IMR-90 (cell line): Measurements from ENCODE around the gene PTPN21. TPM values are rescaled to one million over a fixed set of nuclear protein-coding genes. Genes with fewer than 3 reads are reported as not detected.

Source experiments
- ATAC-seq: fragments of 200-7000 bp; cut with Tn5 transposase; 2 replicates; pipeline ENCODE4 v1.9.1; 2020; ENCODE audit warnings: low read depth, mild to moderate bottlenecking, moderate library complexity
- BruUV-seq: library from RNA; stranded (reverse); fragments of 400-500 nt; replicated peaks from 2 replicates; lab custom pipeline; 2021; lab: Mats Ljungman, UMichigan
- CTCF ChIA-PET: fragments of 300-600 bp; formaldehyde crosslinking; extraction: SDS; loops from one replicate; lab custom pipeline; 2021; ENCODE audit warnings: antibody characterized with exemption; lab: Yijun Ruan, JAX
- POLR2A ChIA-PET: fragments of 300-600 bp; sonication (Branson Sonifier 250); formaldehyde crosslinking; loops from one replicate; lab custom pipeline; 2022; ENCODE audit warnings: antibody characterized with exemption; ENCODE audit not compliant: unreplicated experiment; lab: Charles Lee
- DNase-seq: peaks from one replicate; pipeline ENCODE4 v3.0.0; 2013
- H2AFZ ChIP-seq: replicated peaks from 2 replicates; pipeline ENCODE3; 2013; ENCODE audit warnings: low read length, mild to moderate bottlenecking; ENCODE audit not compliant: poor library complexity
- H2AK5ac ChIP-seq: 2 replicates; pipeline ENCODE4 v1.6.1; 2013; ENCODE audit warnings: low read depth, low read length, inconsistent platforms
- H2AK9ac ChIP-seq: replicated peaks from 2 replicates; pipeline ENCODE3; 2013; ENCODE audit warnings: mild to moderate bottlenecking, low read depth, low read length, moderate library complexity; ENCODE audit not compliant: poor library complexity
- H2BK120ac ChIP-seq: 2 replicates; pipeline ENCODE4 v1.6.1; 2013; ENCODE audit warnings: low read depth, low read length, inconsistent platforms
- H2BK15ac ChIP-seq: 3 replicates; pipeline ENCODE4 v1.6.1; 2013; ENCODE audit warnings: low read depth, low read length, inconsistent platforms
- H2BK20ac ChIP-seq: 2 replicates; pipeline ENCODE4 v1.6.1; 2013; ENCODE audit warnings: low read depth, mild to moderate bottlenecking, inconsistent platforms, low read length, moderate library complexity
- H2BK5ac ChIP-seq: 2 replicates; pipeline ENCODE4 v1.6.1; 2013; ENCODE audit warnings: mild to moderate bottlenecking, low read depth, low read length, inconsistent platforms; ENCODE audit not compliant: poor library complexity, severe bottlenecking
- H3K14ac ChIP-seq: replicated peaks from 2 replicates; pipeline ENCODE4 v1.6.1; 2013; ENCODE audit warnings: low read depth, low read length, inconsistent platforms
- H3K18ac ChIP-seq: 2 replicates; pipeline ENCODE4 v1.6.1; 2013; ENCODE audit warnings: low read depth, low read length, control low read depth
- H3K23ac ChIP-seq: 2 replicates; pipeline ENCODE4 v1.6.1; 2013; ENCODE audit warnings: low read depth, low read length, inconsistent platforms
- H3K27ac ChIP-seq: 2 replicates; pipeline ENCODE4 v1.5.1; 2013; ENCODE audit warnings: mild to moderate bottlenecking, control low read depth, low read length; ENCODE audit not compliant: insufficient read depth
- H3K27me3 ChIP-seq: 2 replicates; pipeline ENCODE4 v1.6.1; 2013; ENCODE audit warnings: low read length; ENCODE audit not compliant: control insufficient read depth, insufficient read depth
- H3K36me3 ChIP-seq: 2 replicates; pipeline ENCODE4 v1.6.1; 2013; ENCODE audit warnings: low read length, mixed read lengths; ENCODE audit not compliant: control insufficient read depth, insufficient read depth
- H3K4ac ChIP-seq: 2 replicates; pipeline ENCODE4 v1.6.1; 2013; ENCODE audit warnings: low read depth, low read length, inconsistent platforms
- H3K4me1 ChIP-seq: 2 replicates; pipeline ENCODE4 v1.6.1; 2013; ENCODE audit warnings: low read length, mixed read lengths; ENCODE audit not compliant: control insufficient read depth, insufficient read depth
- H3K4me2 ChIP-seq: 2 replicates; pipeline ENCODE4 v1.6.1; 2013; ENCODE audit warnings: low read depth, mild to moderate bottlenecking, control low read depth, low read length, moderate library complexity
- H3K4me3 ChIP-seq: 2 replicates; pipeline ENCODE4 v1.5.1; 2013; ENCODE audit warnings: low read depth, mild to moderate bottlenecking, control low read depth, low read length, moderate library complexity; ENCODE audit not compliant: insufficient read depth
- H3K56ac ChIP-seq: 2 replicates; pipeline ENCODE4 v1.6.1; 2013; ENCODE audit warnings: low read length, inconsistent platforms; ENCODE audit not compliant: insufficient read depth; ENCODE audit errors: extremely low read depth
- H3K79me1 ChIP-seq, 2 experiments: 2 replicates each; pipeline ENCODE4 v1.6.1; 2013; ENCODE audit warnings: low read length in 2 of 2, inconsistent platforms in 1 of 2, low read depth in 1 of 2
- H3K9ac ChIP-seq: 2 replicates; pipeline ENCODE4 v1.6.1; 2013; ENCODE audit warnings: low read depth, low read length, control low read depth
- H3K9me1 ChIP-seq: 2 replicates; pipeline ENCODE4 v1.6.1; 2013; ENCODE audit warnings: low read length, inconsistent platforms; ENCODE audit not compliant: insufficient read depth
- H3K9me3 ChIP-seq: 2 replicates; pipeline ENCODE4 v1.6.1; 2013; ENCODE audit warnings: low read length; ENCODE audit not compliant: control insufficient read depth, insufficient read depth
- H4K20me1 ChIP-seq: 2 replicates; pipeline ENCODE4 v1.6.1; 2013; ENCODE audit warnings: low read length, inconsistent platforms; ENCODE audit not compliant: insufficient read depth
- H4K5ac ChIP-seq: 2 replicates; pipeline ENCODE4 v1.6.1; 2013; ENCODE audit warnings: mild to moderate bottlenecking, low read depth, low read length, control low read depth
- H4K8ac ChIP-seq, 2 experiments: 2 replicates each; pipeline ENCODE4 v1.6.1; 2013; ENCODE audit warnings: low read depth in 2 of 2, low read length in 2 of 2, control low read depth in 1 of 2, inconsistent platforms in 1 of 2
- H4K91ac ChIP-seq: 2 replicates; pipeline ENCODE4 v1.6.1; 2013; ENCODE audit warnings: low read depth, low read length, inconsistent platforms; ENCODE audit not compliant: insufficient read depth
- BHLHE40 ChIP-seq: fragments of 150-350 bp; IDR thresholded peaks from 2 replicates; pipeline ENCODE4 v1.6.1; 2016; ENCODE audit warnings: mild to moderate bottlenecking, low read depth, low read length
- CEBPB ChIP-seq: IDR thresholded peaks from 2 replicates; pipeline ENCODE4 v1.6.1; 2012; ENCODE audit warnings: low read depth, low read length, improper control_type of control experiment
- CHD1 ChIP-seq: IDR thresholded peaks from 2 replicates; pipeline ENCODE4 v1.6.1; 2012; ENCODE audit warnings: low read depth, low read length, improper control_type of control experiment
- CTCF ChIP-seq: conservative IDR thresholded peaks from 2 replicates; pipeline ENCODE4 v1.5.1; 2012; ENCODE audit warnings: mild to moderate bottlenecking, low read depth, low read length, improper control_type of control experiment
- ELK1 ChIP-seq: fragments of 150-350 bp; IDR thresholded peaks from 2 replicates; pipeline ENCODE4 v1.6.1; 2016; ENCODE audit warnings: low read depth, mild to moderate bottlenecking, low read length, moderate library complexity, borderline replicate concordance
- FOS ChIP-seq: fragments of 150-350 bp; IDR thresholded peaks from 2 replicates; pipeline ENCODE4 v1.6.1; 2016; ENCODE audit warnings: low read depth, low read length
- MAFK ChIP-seq: IDR thresholded peaks from 2 replicates; pipeline ENCODE4 v1.6.1; 2012; ENCODE audit warnings: low read depth, low read length, improper control_type of control experiment
- MAZ ChIP-seq: IDR thresholded peaks from 2 replicates; pipeline ENCODE4 v1.6.1; 2012; ENCODE audit warnings: low read depth, mild to moderate bottlenecking, low read length, improper control_type of control experiment, moderate library complexity, borderline replicate concordance
- MXI1 ChIP-seq: IDR thresholded peaks from 2 replicates; pipeline ENCODE4 v1.6.1; 2012; ENCODE audit warnings: low read depth, mild to moderate bottlenecking, low read length, moderate library complexity, borderline replicate concordance
- NFE2L2 ChIP-seq: fragments of 150-350 bp; IDR thresholded peaks from 2 replicates; pipeline ENCODE4 v1.6.1; 2016; ENCODE audit warnings: low read depth, mild to moderate bottlenecking, low read length
- POLR2A ChIP-seq: IDR thresholded peaks from 2 replicates; pipeline ENCODE4 v1.6.1; 2012; ENCODE audit warnings: mild to moderate bottlenecking, low read depth, low read length
- RAD21 ChIP-seq: IDR thresholded peaks from 2 replicates; pipeline ENCODE4 v1.6.1; 2012; ENCODE audit warnings: low read length, improper control_type of control experiment
- RCOR1 ChIP-seq: IDR thresholded peaks from 2 replicates; pipeline ENCODE4 v1.6.1; 2012; ENCODE audit warnings: mild to moderate bottlenecking, low read length, improper control_type of control experiment; ENCODE audit not compliant: insufficient replicate concordance
- RFX5 ChIP-seq: IDR thresholded peaks from 2 replicates; pipeline ENCODE4 v1.8.0; 2012; ENCODE audit warnings: low read depth, mild to moderate bottlenecking, low read length, moderate library complexity
- SMC3 ChIP-seq: fragments of 150-350 bp; IDR thresholded peaks from 2 replicates; pipeline ENCODE4 v1.6.1; 2016; ENCODE audit warnings: low read depth, mild to moderate bottlenecking, antibody characterized with exemption, low read length, moderate library complexity
- WGBS, 2 experiments: methylation state at CpG; one replicate each; pipeline versions ENCODE4 v1.1.5 to v1.1.7; 2013; ENCODE audit warnings: missing lambda C conversion rate in 2 of 2; ENCODE audit not compliant: insufficient read length in 1 of 2; ENCODE audit errors: extremely low coverage in 2 of 2; 5-methylcytosine and 5-hydroxymethylcytosine counted together
- dilution Hi-C: fragments of 300-500 bp; cut with HindIII; formaldehyde crosslinking; loops from one replicate; pipeline ENCODE4 v1.14.3; 2018; ENCODE audit warnings: low sequenced_read_pairs; ENCODE audit not compliant: unreplicated experiment
- in situ Hi-C: fragments of 300-500 bp; cut with MboI; formaldehyde crosslinking; loops from 3 replicates; pipeline ENCODE4 v1.14.3; 2019; ENCODE audit warnings: low sequenced_read_pairs, inconsistent platforms, mixed read lengths
- intact Hi-C: fragments of 100-400 bp; cut with micrococcal nuclease; formaldehyde crosslinking; loops from 2 replicates; pipeline ENCODE4 v1.10.0; 2022
- polyA plus RNA-seq, 3 experiments: library from polyadenylated mRNA; depleted of rRNA; stranded (reverse); fragments of >200 nt; gene quantifications; 2 replicates each; pipeline ENCODE4 v1.2.3, GENCODE V29; 2012; ENCODE audit warnings: low replicate concordance in 1 of 3
- total RNA-seq: library from RNA; depleted of rRNA; stranded (reverse); fragments of >200 nt; gene quantifications from 2 replicates; pipeline ENCODE4 v1.2.3, GENCODE V29; 2012
- TF ChIP-seq, protein P1 (sequence below): fragments of 150-350 bp; IDR thresholded peaks from 2 replicates; pipeline ENCODE4 v1.6.1; 2017; ENCODE audit warnings: mild to moderate bottlenecking, antibody characterized with exemption, low read length, low read depth

The PTPN21 gene
- total and polyA plus RNA-seq, 2 of the 4 experiments (the other 2 are of a cell fraction): 10.4 to 10.7 TPM

DNA sequence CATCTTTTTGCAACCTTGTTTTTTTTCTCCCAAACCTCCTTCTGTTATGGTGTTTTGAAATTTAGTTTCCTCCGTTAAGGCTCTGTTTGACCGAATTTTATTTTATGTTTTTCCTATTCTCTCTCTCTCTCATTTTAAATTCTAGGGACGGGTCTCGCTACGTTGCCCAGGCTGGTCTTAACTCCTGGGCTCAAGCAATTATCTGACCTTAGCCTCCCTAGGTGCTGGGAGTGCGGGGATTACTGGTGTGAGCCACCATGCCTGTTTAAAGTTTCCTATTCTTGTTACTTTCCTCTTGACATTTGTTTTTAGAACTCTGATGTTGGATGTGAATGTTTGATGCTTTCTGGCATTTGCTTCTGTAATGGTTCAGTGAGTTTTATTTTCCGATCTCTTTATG lies 9.0 kb upstream of the PTPN21 start:
- Histone ChIP-seq H4K91ac (no peak overlapping the region), H3K14ac (no peak overlapping the region; the same call in 1 of the 2 replicates), H3K56ac (no peak overlapping the region), H2BK20ac (no peak overlapping the region), H2BK120ac (no peak overlapping the region), H2BK15ac (no peak overlapping the region), H2AFZ (no peak overlapping the region), H2AK9ac (no peak overlapping the region), H3K9me3 (no peaks in the 10 kb centered on the region), H3K23ac (peak overlapping the region; percentile 79), H4K20me1 (peaks cover 15% of the 10 kb centered on the region), H3K4me2 (peak overlapping the region; percentile 100), H3K79me1 (peaks cover 8 to 28% of the 10 kb centered on the region in 2 experiments), H3K4ac (no peak overlapping the region), H3K18ac (no peak overlapping the region), H3K36me3 (peaks cover 9% of the 10 kb centered on the region), H3K27ac (peak overlapping the region; percentile 69), H4K5ac (no peak overlapping the region), H3K9ac (peak overlapping the region; percentile 92), H3K4me1 (peaks cover 6% of the 10 kb centered on the region; the same call in 1 of the 2 replicates), H3K4me3 (peak overlapping the region; percentile 98), H3K9me1 (0 out of 2 replicates have a peak, but pooled peaks cover 3% of the 10 kb centered on the region), H2BK5ac (peak overlapping the region; percentile 27), H3K27me3 (no peaks in the 10 kb centered on the region), H4K8ac (no peak overlapping the region; a peak in 1 of 4 replicates), H2AK5ac (0 out of 2 replicates have a peak overlapping the region, but pooled peaks have one; percentile 7)
- WGBS, 2 experiments: no CpG with 5 or more reads among the region's 7 CpGs
- TF ChIP-seq MAZ: no peak
- no peak for TF ChIP-seq RAD21
- no peak for TF ChIP-seq POLR2A
- no peak for TF ChIP-seq FOS
- TF ChIP-seq, protein P1, sequence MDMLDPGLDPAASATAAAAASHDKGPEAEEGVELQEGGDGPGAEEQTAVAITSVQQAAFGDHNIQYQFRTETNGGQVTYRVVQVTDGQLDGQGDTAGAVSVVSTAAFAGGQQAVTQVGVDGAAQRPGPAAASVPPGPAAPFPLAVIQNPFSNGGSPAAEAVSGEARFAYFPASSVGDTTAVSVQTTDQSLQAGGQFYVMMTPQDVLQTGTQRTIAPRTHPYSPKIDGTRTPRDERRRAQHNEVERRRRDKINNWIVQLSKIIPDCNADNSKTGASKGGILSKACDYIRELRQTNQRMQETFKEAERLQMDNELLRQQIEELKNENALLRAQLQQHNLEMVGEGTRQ: no peak
- no peak for TF ChIP-seq ELK1
- TF ChIP-seq NFE2L2: no peak
- TF ChIP-seq SMC3: no peak
- no peak for TF ChIP-seq MAFK
- TF ChIP-seq RCOR1: no peak
- TF ChIP-seq CHD1: no peak
- TF ChIP-seq CEBPB: no peak
- no peak for TF ChIP-seq CTCF
- TF ChIP-seq BHLHE40: no peak
- TF ChIP-seq MXI1: no peak
- TF ChIP-seq RFX5: no peak
- in situ Hi-C loops: no loop called here
- CTCF ChIA-PET: interaction anchor here (1.1 kb wide), 1 partner anchor 18 kb away, joined by 3 read pairs; no protein-coding TSS in a partner anchor
- no peak for DNase-seq
- no peak for ATAC-seq
- intact Hi-C loops: loop anchor here (5.0 kb wide), 2 partner anchors 177 to 617 kb away; partner anchors contain the start of gene SPATA7
- no TSS peak for BruUV-seq
- POLR2A ChIA-PET: no interaction called here
- dilution Hi-C loops: no loop called here
